NCI-H345 treated with DMSO at 0.1 percent for 48 hours (cell line): Measurements from ENCODE around the gene CRMP1.

ENCODE experiments used
- DNase-seq: peaks from one replicate; lab custom pipeline; 2025; ENCODE audit not compliant: unreplicated experiment; lab: John Stamatoyannopoulos, UW

CRMP1 gene

GRCh38 chr4:5799406-5799805, 93.5 kb downstream of the CRMP1 start:
- DNase-seq: no peak

- DNase-seq: no peak
These were observed 93.9 kb downstream of the CRMP1 start for GRCh38 chr4:5798946-5799345.

GRCh38 chr4:5798462-5798861, 94.4 kb downstream of the CRMP1 start:
- no peak for DNase-seq

GRCh38 chr4:5797866-5798265, 95.0 kb downstream of the CRMP1 start:
- DNase-seq: no peak

- DNase-seq: no peak
These were observed 95.9 kb downstream of the CRMP1 start for GRCh38 chr4:5796976-5797375.

GRCh38 chr4:5795580-5795979, 97.3 kb downstream of the CRMP1 start:
- no peak for DNase-seq

GRCh38 chr4:5793514-5793913, 99.4 kb downstream of the CRMP1 start:
- DNase-seq: no peak

- DNase-seq: no peak
These were observed 101.2 kb downstream of the CRMP1 start for GRCh38 chr4:5791654-5792053.

- DNase-seq: no peak
These were observed 102.4 kb downstream of the CRMP1 start for GRCh38 chr4:5790546-5790857.

- no peak for DNase-seq
These were observed 103.7 kb downstream of the CRMP1 start for GRCh38 chr4:5789141-5789540.

- DNase-seq: no peak
These were observed 104.7 kb downstream of the CRMP1 start for GRCh38 chr4:5788144-5788543.

- DNase-seq: no peak
These were observed 105.6 kb downstream of the CRMP1 start for GRCh38 chr4:5787311-5787710.

- no peak for DNase-seq
These were observed 106.8 kb downstream of the CRMP1 start for GRCh38 chr4:5785806-5786680.

- DNase-seq: no peak
These were observed 107.8 kb downstream of the CRMP1 start for GRCh38 chr4:5784960-5785611.

GRCh38 chr4:5784021-5784420, 108.9 kb downstream of the CRMP1 start:
- no peak for DNase-seq

- DNase-seq: no peak
These were observed 109.4 kb downstream of the CRMP1 start for GRCh38 chr4:5783486-5783885.

- no peak for DNase-seq
These were observed 109.9 kb downstream of the CRMP1 start for GRCh38 chr4:5782829-5783476.

GRCh38 chr4:5781691-5782090, 111.2 kb downstream of the CRMP1 start:
- no peak for DNase-seq

GRCh38 chr4:5780831-5781480, 111.9 kb downstream of the CRMP1 start:
- DNase-seq: no peak

GRCh38 chr4:5776510-5776909, 116.4 kb downstream of the CRMP1 start:
- DNase-seq: no peak

- no peak for DNase-seq
These were observed 118.4 kb downstream of the CRMP1 start for GRCh38 chr4:5774416-5775036.
